Measurements from ENCODE around the gene MTA1.

DNA sequence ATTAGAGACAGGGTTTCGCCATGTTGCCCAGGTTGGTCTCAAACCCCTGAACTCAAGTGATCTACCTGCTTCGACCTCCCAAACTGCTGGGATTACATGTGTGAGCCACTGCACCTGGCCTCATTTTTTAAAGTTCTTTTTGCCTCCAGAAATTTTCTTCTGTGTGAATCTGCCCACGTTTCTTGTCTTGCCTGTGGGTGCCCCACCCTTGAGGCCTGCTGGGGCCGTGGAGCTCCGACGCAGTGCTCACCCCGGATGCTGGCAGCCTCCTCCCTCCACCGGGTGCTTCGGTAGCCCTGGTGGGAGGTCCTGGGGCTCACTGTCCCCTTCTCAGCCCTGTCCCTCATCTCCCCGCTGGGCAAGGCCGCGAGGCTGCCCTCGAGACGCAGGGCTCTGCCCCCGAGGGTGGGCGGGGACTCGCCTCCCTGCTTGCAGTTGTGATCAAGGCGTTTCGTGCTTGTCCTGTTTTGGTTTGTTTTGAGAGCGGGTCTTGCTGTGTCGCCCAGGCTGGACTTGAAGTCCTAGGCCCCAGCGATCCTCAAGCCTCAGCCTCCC, 35.5 kb downstream of the MTA1 start:
- TF ChIP-seq, protein P1, sequence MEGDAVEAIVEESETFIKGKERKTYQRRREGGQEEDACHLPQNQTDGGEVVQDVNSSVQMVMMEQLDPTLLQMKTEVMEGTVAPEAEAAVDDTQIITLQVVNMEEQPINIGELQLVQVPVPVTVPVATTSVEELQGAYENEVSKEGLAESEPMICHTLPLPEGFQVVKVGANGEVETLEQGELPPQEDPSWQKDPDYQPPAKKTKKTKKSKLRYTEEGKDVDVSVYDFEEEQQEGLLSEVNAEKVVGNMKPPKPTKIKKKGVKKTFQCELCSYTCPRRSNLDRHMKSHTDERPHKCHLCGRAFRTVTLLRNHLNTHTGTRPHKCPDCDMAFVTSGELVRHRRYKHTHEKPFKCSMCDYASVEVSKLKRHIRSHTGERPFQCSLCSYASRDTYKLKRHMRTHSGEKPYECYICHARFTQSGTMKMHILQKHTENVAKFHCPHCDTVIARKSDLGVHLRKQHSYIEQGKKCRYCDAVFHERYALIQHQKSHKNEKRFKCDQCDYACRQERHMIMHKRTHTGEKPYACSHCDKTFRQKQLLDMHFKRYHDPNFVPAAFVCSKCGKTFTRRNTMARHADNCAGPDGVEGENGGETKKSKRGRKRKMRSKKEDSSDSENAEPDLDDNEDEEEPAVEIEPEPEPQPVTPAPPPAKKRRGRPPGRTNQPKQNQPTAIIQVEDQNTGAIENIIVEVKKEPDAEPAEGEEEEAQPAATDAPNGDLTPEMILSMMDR (IDR thresholded peaks at IDR 0.05 in 2 of 3, conservative IDR thresholded peaks at IDR 0.05 in 1 of 3; ENCODE audit: control insufficient read depth in 2 of 3, extremely low read depth in 1 of 3, insufficient read depth in 1 of 3, low read depth in 3 of 3, low read length in 3 of 3): no peak
- TF ChIP-seq, protein P2, sequence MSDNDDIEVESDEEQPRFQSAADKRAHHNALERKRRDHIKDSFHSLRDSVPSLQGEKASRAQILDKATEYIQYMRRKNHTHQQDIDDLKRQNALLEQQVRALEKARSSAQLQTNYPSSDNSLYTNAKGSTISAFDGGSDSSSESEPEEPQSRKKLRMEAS (IDR thresholded peaks at IDR 0.05; ENCODE audit: low read depth, low read length): no peak
- TF ChIP-seq RBBP5 (conservative IDR thresholded peaks at IDR 0.05) (no peak), PAX8 (IDR thresholded peaks at IDR 0.05) (no peak), POLR2A (IDR thresholded peaks at IDR 0.05; ENCODE audit: low read depth, low read length) (no peak), TAF1 (IDR thresholded peaks at IDR 0.05; ENCODE audit: borderline replicate concordance, low read depth, low read length) (no peak), POLR2AphosphoS2 (IDR thresholded peaks at IDR 0.05; ENCODE audit: low read depth, low read length) (no peak), SMAD1 (IDR thresholded peaks at IDR 0.05; ENCODE audit: low read depth, partially characterized antibody) (no peak), EZH2 (IDR thresholded peaks at IDR 0.05; ENCODE audit: borderline replicate concordance, control insufficient read depth, low read depth, low read length) (no peak), NR2C1 (IDR thresholded peaks at IDR 0.05) (no peak), SUZ12 (IDR thresholded peaks at IDR 0.05; ENCODE audit: unreplicated experiment) (no peak)
- TF ChIP-seq, protein P3, sequence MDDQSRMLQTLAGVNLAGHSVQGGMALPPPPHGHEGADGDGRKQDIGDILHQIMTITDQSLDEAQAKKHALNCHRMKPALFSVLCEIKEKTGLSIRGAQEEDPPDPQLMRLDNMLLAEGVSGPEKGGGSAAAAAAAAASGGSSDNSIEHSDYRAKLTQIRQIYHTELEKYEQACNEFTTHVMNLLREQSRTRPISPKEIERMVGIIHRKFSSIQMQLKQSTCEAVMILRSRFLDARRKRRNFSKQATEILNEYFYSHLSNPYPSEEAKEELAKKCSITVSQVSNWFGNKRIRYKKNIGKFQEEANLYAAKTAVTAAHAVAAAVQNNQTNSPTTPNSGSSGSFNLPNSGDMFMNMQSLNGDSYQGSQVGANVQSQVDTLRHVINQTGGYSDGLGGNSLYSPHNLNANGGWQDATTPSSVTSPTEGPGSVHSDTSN (IDR thresholded peaks at IDR 0.05; ENCODE audit: insufficient replicate concordance, low read depth, low read length): no peak
- TF ChIP-seq, protein P4, sequence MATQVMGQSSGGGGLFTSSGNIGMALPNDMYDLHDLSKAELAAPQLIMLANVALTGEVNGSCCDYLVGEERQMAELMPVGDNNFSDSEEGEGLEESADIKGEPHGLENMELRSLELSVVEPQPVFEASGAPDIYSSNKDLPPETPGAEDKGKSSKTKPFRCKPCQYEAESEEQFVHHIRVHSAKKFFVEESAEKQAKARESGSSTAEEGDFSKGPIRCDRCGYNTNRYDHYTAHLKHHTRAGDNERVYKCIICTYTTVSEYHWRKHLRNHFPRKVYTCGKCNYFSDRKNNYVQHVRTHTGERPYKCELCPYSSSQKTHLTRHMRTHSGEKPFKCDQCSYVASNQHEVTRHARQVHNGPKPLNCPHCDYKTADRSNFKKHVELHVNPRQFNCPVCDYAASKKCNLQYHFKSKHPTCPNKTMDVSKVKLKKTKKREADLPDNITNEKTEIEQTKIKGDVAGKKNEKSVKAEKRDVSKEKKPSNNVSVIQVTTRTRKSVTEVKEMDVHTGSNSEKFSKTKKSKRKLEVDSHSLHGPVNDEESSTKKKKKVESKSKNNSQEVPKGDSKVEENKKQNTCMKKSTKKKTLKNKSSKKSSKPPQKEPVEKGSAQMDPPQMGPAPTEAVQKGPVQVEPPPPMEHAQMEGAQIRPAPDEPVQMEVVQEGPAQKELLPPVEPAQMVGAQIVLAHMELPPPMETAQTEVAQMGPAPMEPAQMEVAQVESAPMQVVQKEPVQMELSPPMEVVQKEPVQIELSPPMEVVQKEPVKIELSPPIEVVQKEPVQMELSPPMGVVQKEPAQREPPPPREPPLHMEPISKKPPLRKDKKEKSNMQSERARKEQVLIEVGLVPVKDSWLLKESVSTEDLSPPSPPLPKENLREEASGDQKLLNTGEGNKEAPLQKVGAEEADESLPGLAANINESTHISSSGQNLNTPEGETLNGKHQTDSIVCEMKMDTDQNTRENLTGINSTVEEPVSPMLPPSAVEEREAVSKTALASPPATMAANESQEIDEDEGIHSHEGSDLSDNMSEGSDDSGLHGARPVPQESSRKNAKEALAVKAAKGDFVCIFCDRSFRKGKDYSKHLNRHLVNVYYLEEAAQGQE (IDR thresholded peaks at IDR 0.05; ENCODE audit: low read depth, low read length): no peak
